Measurements from ENCODE around the gene DYSF.

DNA sequence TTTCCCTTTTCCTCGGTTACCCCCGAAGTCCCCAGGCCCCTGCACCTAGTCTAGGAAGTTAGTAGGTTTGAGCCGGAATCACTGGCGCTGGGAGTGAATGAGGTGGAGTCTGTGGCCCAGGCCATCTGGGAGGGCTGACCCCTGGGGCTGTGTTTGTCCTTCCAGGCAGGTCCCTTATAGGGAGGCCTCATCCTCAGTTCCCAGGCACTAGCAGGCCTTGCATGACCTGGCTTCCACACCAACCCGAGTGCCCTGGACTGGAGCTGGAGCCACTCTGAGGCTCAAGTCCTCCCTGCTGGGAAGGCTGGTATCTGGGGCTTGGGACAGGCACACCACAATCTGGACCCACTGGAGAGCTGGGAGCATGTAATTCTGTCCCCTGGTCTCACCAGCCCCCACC, 111.0 kb downstream of the DYSF start:
- TF ChIP-seq EZH2 (IDR thresholded peaks at IDR 0.05; ENCODE audit: borderline replicate concordance, low read depth, low read length, poor library complexity, severe bottlenecking) (no peak), CTCF (conservative IDR thresholded peaks at IDR 0.05; ENCODE audit: low read depth, low read length) (no peak)
